Muscle layer of duodenum (tissue), 2 donors: ENCODE data around the gene TNIK.
"Not testable (repeated sequence)": the region's sequence is repeated elsewhere in the genome, so short reads cannot be mapped to it uniquely, and the experiment has no call there.

Source experiments
- H3K27ac ChIP-seq: one replicate; pipeline ENCODE4 v1.7.0; 2013; ENCODE audit warnings: mild to moderate bottlenecking, low read length
- H3K27me3 ChIP-seq: one replicate; pipeline ENCODE4 v1.7.0; 2013; ENCODE audit warnings: low read depth, mild to moderate bottlenecking, control low read depth, low read length
- H3K36me3 ChIP-seq, 2 donors: one replicate each; pipeline ENCODE4 v1.7.0; 2013; ENCODE audit warnings: low read length in 2 of 2, control low read depth in 1 of 2, mild to moderate bottlenecking in 1 of 2; ENCODE audit not compliant: insufficient read depth in 2 of 2, control insufficient read depth in 1 of 2
- H3K4me1 ChIP-seq, 2 donors: one replicate each; pipeline ENCODE4 v1.7.0; 2013; ENCODE audit warnings: low read length in 2 of 2, mild to moderate bottlenecking in 2 of 2, control low read depth in 1 of 2, moderate library complexity in 1 of 2; ENCODE audit not compliant: insufficient read depth in 2 of 2, control insufficient read depth in 1 of 2
- H3K4me3 ChIP-seq, 2 donors: one replicate each; pipeline ENCODE4 v1.7.0; 2013; ENCODE audit warnings: low read length in 2 of 2, low read depth in 1 of 2, mild to moderate bottlenecking in 1 of 2
- H3K9me3 ChIP-seq, 2 donors: one replicate each; pipeline ENCODE4 v1.7.0; 2013; ENCODE audit warnings: low read length in 2 of 2, control low read depth in 1 of 2, mild to moderate bottlenecking in 1 of 2; ENCODE audit not compliant: control insufficient read depth in 1 of 2
- donor health status: healthy.

TNIK gene

GRCh38 chr3:171372694-171373093 lies 87.5 kb downstream of the TNIK start:
- Histone ChIP-seq H3K27ac (no peak overlapping the region), H3K27me3 (no peaks in the 10 kb centered on the region), H3K36me3 (no peaks in the 10 kb centered on the region), H3K9me3 (no peaks in the 10 kb centered on the region), H3K4me1 (peaks cover 4 to 6% of the 10 kb centered on the region in 2 donors), H3K4me3 (no peak overlapping the region)

GRCh38 chr3:171371354-171371753 lies 88.9 kb downstream of the TNIK start:
- Histone ChIP-seq H3K36me3 (no peaks in the 10 kb centered on the region), H3K4me3 (no peak overlapping the region), H3K27ac (no peak overlapping the region), H3K9me3 (no peaks in the 10 kb centered on the region), H3K4me1 (peaks cover 2 to 6% of the 10 kb centered on the region in 2 donors), H3K27me3 (no peaks in the 10 kb centered on the region)

GRCh38 chr3:171369156-171369555 lies 91.0 kb downstream of the TNIK start:
- H3K36me3 ChIP-seq = no peaks in the 10 kb centered on the region
- peaks cover 0 to 8% of the 10 kb centered on the region in 2 donors for H3K4me1 ChIP-seq
- no peak overlapping the region for H3K4me3 ChIP-seq
- H3K27me3 ChIP-seq = no peaks in the 10 kb centered on the region
- H3K9me3 ChIP-seq = no peaks in the 10 kb centered on the region
- H3K27ac ChIP-seq = no peak overlapping the region

GRCh38 chr3:171366738-171367137 lies 93.5 kb downstream of the TNIK start:
- not testable (repeated sequence) for H3K27me3 ChIP-seq, H3K4me1 ChIP-seq, H3K9me3 ChIP-seq, H3K4me3 ChIP-seq, H3K27ac ChIP-seq, H3K36me3 ChIP-seq

- H3K4me3 ChIP-seq = no peak overlapping the region
- H3K4me1 ChIP-seq = peaks cover 0 to 3% of the 10 kb centered on the region in 2 donors
- H3K27ac ChIP-seq = no peak overlapping the region
- no peaks in the 10 kb centered on the region for H3K36me3 ChIP-seq
- H3K27me3 ChIP-seq = no peaks in the 10 kb centered on the region
- H3K9me3 ChIP-seq = no peaks in the 10 kb centered on the region
These were observed 94.2 kb downstream of the TNIK start for GRCh38 chr3:171366043-171366442.

- Histone ChIP-seq H3K9me3 (no peaks in the 10 kb centered on the region), H3K4me1 (peaks cover 0 to 3% of the 10 kb centered on the region in 2 donors), H3K4me3 (no peak overlapping the region), H3K27me3 (no peaks in the 10 kb centered on the region), H3K27ac (no peak overlapping the region), H3K36me3 (no peaks in the 10 kb centered on the region)
These were observed 94.7 kb downstream of the TNIK start for GRCh38 chr3:171365489-171365888.

GRCh38 chr3:171364500-171364899 lies 95.7 kb downstream of the TNIK start:
- Histone ChIP-seq H3K27me3 (no peaks in the 10 kb centered on the region), H3K4me3 (no peak overlapping the region), H3K27ac (no peak overlapping the region), H3K36me3 (no peaks in the 10 kb centered on the region), H3K4me1 (peaks cover 0 to 3% of the 10 kb centered on the region in 2 donors), H3K9me3 (no peaks in the 10 kb centered on the region)

GRCh38 chr3:171363202-171363601 lies 97.0 kb downstream of the TNIK start:
- no peak overlapping the region for H3K27ac ChIP-seq
- no peaks in the 10 kb centered on the region for H3K27me3 ChIP-seq

GRCh38 chr3:171362575-171362974 lies 97.6 kb downstream of the TNIK start:
- no peaks in the 10 kb centered on the region for H3K9me3 ChIP-seq
- no peaks in the 10 kb centered on the region for H3K36me3 ChIP-seq
- H3K4me1 ChIP-seq = peaks cover 0 to 3% of the 10 kb centered on the region in 2 donors
- no peak overlapping the region for H3K27ac ChIP-seq
- H3K27me3 ChIP-seq = no peaks in the 10 kb centered on the region
- no peak overlapping the region for H3K4me3 ChIP-seq

More at GRCh38 chr3:171363202-171363601, 97.0 kb downstream of the TNIK start:
- Histone ChIP-seq H3K4me3 (no peak overlapping the region), H3K4me1 (peaks cover 0 to 3% of the 10 kb centered on the region in 2 donors), H3K36me3 (no peaks in the 10 kb centered on the region), H3K9me3 (no peaks in the 10 kb centered on the region)

GRCh38 chr3:171358881-171359198 lies 101.4 kb downstream of the TNIK start:
- Histone ChIP-seq H3K27ac (no peak overlapping the region), H3K4me1 (no peaks in the 10 kb centered on the region)

GRCh38 chr3:171358181-171358880 lies 101.9 kb downstream of the TNIK start:
- Histone ChIP-seq H3K36me3 (no peaks in the 10 kb centered on the region), H3K4me3 (no peak overlapping the region), H3K27ac (no peak overlapping the region), H3K4me1 (no peaks in the 10 kb centered on the region), H3K27me3 (no peaks in the 10 kb centered on the region), H3K9me3 (no peaks in the 10 kb centered on the region)

More at GRCh38 chr3:171358881-171359198, 101.4 kb downstream of the TNIK start:
- Histone ChIP-seq H3K27me3 (no peaks in the 10 kb centered on the region), H3K9me3 (no peaks in the 10 kb centered on the region), H3K36me3 (no peaks in the 10 kb centered on the region), H3K4me3 (no peak overlapping the region)

GRCh38 chr3:171357721-171358120 lies 102.5 kb downstream of the TNIK start:
- no peak overlapping the region for H3K27ac ChIP-seq
- H3K36me3 ChIP-seq = no peaks in the 10 kb centered on the region
- H3K4me3 ChIP-seq = no peak overlapping the region
- H3K27me3 ChIP-seq = no peaks in the 10 kb centered on the region
- H3K9me3 ChIP-seq = no peaks in the 10 kb centered on the region
- H3K4me1 ChIP-seq = no peaks in the 10 kb centered on the region
